Measurements from ENCODE around the gene RANBP9. TPM values are rescaled to one million over a fixed set of nuclear protein-coding genes. Genes with fewer than 3 reads are reported as not detected.

RANBP9 gene
- total RNA-seq, 1 donor from 2014 or later, result 50.6 TPM

DNA sequence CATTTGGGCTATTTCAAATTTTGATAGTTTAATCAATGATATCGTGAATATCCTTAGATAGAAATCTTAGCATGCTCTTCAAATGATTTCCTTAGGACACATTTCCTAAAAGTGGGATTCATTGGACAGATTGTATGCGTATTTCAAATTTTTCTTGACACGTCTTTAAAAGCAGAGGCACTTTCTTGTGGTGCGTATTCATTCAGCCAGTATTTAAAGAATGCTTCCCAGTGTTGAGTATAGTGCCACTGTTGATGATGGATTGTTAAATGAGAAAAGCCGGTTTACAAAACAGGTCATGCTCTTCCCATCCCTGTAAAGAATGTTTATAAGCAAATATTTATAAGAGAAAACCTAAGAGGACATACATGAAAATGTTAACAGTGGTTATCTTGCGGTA, 111.6 kb downstream of the RANBP9 start:
- Histone ChIP-seq H3K4me3 (no peak overlapping the region), H3K27me3 (no peaks in the 10 kb centered on the region), H3K9me3 (no peaks in the 10 kb centered on the region), H3K27ac (no peak overlapping the region), H3K4me1 (no peaks in the 10 kb centered on the region), H3K36me3 (peaks cover 0 to 39% of the 10 kb centered on the region in 2 donors)
- TF ChIP-seq POLR2A (IDR thresholded peaks at IDR 0.05) (no peak), CTCF (IDR thresholded peaks at IDR 0.05) (no peak), POLR2AphosphoS5 (IDR thresholded peaks at IDR 0.05; ENCODE audit: insufficient read depth in 1 of 2, low read depth in 1 of 2) (no peak)
- DNase-seq (ENCODE audit: extremely low spot score in 2 of 2), result no peak
- intact Hi-C loops (cut with DNase I), result no loop called here

DNA sequence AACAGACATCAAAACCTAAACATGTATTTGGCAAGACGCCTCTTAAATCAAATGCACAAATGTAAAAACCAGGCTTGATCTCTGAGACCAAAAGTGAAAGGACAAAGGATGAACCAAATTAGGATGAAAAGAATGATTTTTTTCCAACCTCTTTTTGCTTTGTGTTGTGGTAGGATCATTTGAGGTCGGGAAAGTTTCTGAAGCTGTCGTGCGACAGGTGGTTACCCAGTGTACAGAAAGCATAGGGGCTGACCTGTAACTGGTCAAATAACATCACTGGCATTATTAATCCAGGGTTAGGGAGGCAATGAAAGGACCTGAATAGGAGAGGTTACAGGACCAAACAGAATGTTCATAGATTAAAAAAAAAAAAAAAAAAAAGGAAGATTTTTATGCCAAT, 114.6 kb downstream of the RANBP9 start:
- no peaks in the 10 kb centered on the region for H3K9me3 ChIP-seq
- intact Hi-C loops (cut with DNase I), result no loop called here
- TF ChIP-seq POLR2AphosphoS5 (IDR thresholded peaks at IDR 0.05; ENCODE audit: insufficient read depth in 1 of 2, low read depth in 1 of 2) (no peak), CTCF (IDR thresholded peaks at IDR 0.05) (no peak), POLR2A (IDR thresholded peaks at IDR 0.05) (no peak)
- no peak overlapping the region for H3K4me3 ChIP-seq
- no peak overlapping the region for H3K27ac ChIP-seq
- DNase-seq (ENCODE audit: extremely low spot score in 2 of 2), result no peak
- no peaks in the 10 kb centered on the region for H3K27me3 ChIP-seq
- H3K36me3 ChIP-seq, result peaks cover 0 to 44% of the 10 kb centered on the region in 2 donors
- H3K4me1 ChIP-seq, result no peaks in the 10 kb centered on the region

GRCh38 chr6:13593720-13594119, 117.9 kb downstream of the RANBP9 start:
- intact Hi-C loops (cut with DNase I), result no loop called here
- Histone ChIP-seq H3K27me3 (no peaks in the 10 kb centered on the region), H3K27ac (no peak overlapping the region), H3K36me3 (peaks cover 0 to 44% of the 10 kb centered on the region in 2 donors), H3K4me3 (no peak overlapping the region), H3K4me1 (no peaks in the 10 kb centered on the region), H3K9me3 (no peaks in the 10 kb centered on the region)
- DNase-seq (ENCODE audit: extremely low spot score in 2 of 2), result no peak
- TF ChIP-seq POLR2A (IDR thresholded peaks at IDR 0.05) (no peak), CTCF (IDR thresholded peaks at IDR 0.05) (no peak), POLR2AphosphoS5 (IDR thresholded peaks at IDR 0.05; ENCODE audit: insufficient read depth in 1 of 2, low read depth in 1 of 2) (no peak)

- H3K4me1 ChIP-seq, result no peaks in the 10 kb centered on the region
- DNase-seq (ENCODE audit: extremely low spot score in 2 of 2), result no peak
- H3K27ac ChIP-seq, result no peak overlapping the region
- H3K4me3 ChIP-seq, result no peak overlapping the region
- H3K36me3 ChIP-seq, result peaks cover 0 to 47% of the 10 kb centered on the region in 2 donors
- no peak for TF ChIP-seq CTCF (IDR thresholded peaks at IDR 0.05)
- TF ChIP-seq POLR2A (IDR thresholded peaks at IDR 0.05), result no peak
- TF ChIP-seq POLR2AphosphoS5 (IDR thresholded peaks at IDR 0.05; ENCODE audit: insufficient read depth in 1 of 2, low read depth in 1 of 2), result no peak
- H3K27me3 ChIP-seq, result no peaks in the 10 kb centered on the region
- no peaks in the 10 kb centered on the region for H3K9me3 ChIP-seq
- intact Hi-C loops (cut with DNase I), result no loop called here
Measured at GRCh38 chr6:13593103-13593502, 118.5 kb downstream of the RANBP9 start.

DNA sequence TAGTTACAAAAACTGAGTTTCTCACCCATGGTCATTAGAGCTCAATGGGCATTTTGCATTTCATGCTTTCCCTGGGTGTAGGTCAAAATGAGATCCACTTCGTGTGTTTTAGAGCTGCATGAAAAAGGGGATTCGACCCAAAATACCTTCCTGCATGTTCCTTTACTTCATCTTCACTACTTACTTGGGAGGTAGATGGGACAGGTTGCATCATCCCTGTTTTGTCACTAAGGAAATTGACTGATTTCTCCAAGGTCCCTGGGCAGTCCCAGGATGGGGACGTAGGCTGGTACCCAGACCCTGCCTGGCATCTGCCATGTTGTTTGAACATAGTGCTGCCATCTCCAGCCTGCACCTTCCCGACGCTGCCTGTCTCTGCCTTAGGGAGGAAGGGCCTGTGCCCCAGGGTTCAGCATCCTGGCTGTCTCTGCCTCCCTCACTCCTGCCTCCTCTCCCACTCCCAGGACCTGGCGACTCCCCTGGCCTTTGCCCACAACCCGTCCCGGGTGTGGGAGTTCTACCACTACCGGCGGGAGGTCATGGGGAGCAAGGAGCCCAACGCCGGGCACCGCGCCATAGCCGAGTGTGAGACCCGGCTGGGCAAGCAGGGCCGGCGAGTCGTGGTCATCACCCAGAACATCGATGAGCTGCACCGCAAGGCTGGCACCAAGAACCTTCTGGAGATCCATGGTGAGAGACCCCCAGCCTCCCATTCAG, 120.3 kb downstream of the RANBP9 start:
- no peak overlapping the region for H3K4me3 ChIP-seq
- intact Hi-C loops (cut with DNase I), result no loop called here
- H3K36me3 ChIP-seq, result peaks cover 0 to 46% of the 10 kb centered on the region in 2 donors

More for the DNA sequence above, 120.3 kb downstream of the RANBP9 start:
- Histone ChIP-seq H3K9me3 (no peaks in the 10 kb centered on the region), H3K27me3 (no peaks in the 10 kb centered on the region), H3K4me1 (no peaks in the 10 kb centered on the region), H3K27ac (no peak overlapping the region)
- TF ChIP-seq POLR2A (IDR thresholded peaks at IDR 0.05) (no peak), POLR2AphosphoS5 (IDR thresholded peaks at IDR 0.05; ENCODE audit: insufficient read depth in 1 of 2, low read depth in 1 of 2) (no peak), CTCF (IDR thresholded peaks at IDR 0.05) (no peak)
- no peak for DNase-seq (ENCODE audit: extremely low spot score in 2 of 2)

All from vagina (tissue), 2 donors.